Activated CD4-positive, alpha-beta T cell treated with anti-CD3 and anti-CD28 coated beads for 4 hours (primary cell): Measurements from ENCODE around the gene TDG.
"Not testable (repeated sequence)": the region's sequence is repeated elsewhere in the genome, so short reads cannot be mapped to it uniquely, and the experiment has no call there.

Source experiments
- DNase-seq, 2 donors: peaks; one replicate each; pipeline ENCODE4 v3.0.0-alpha.2; 2020

TDG gene

GRCh38 chr12:104023710-104024109, 58.0 kb downstream of the TDG start:
- no peak for DNase-seq

GRCh38 chr12:104024348-104024747, 58.7 kb downstream of the TDG start:
- DNase-seq, result no peak

GRCh38 chr12:104025771-104026170, 60.1 kb downstream of the TDG start:
- DNase-seq, result no peak

GRCh38 chr12:104026841-104027599, 61.3 kb downstream of the TDG start:
- no peak for DNase-seq

- not testable (repeated sequence) for DNase-seq
These were observed 64.9 kb downstream of the TDG start for GRCh38 chr12:104030596-104030995.

- not testable (repeated sequence) for DNase-seq
These were observed 70.5 kb downstream of the TDG start for GRCh38 chr12:104036143-104036542.
